Skin epidermis (tissue), 12 donors: ENCODE data around the gene PBOV1.
A peak's percentile ranks its signal among the peaks of the same experiment; 100 is the strongest.

Experiments
- H3K27ac ChIP-seq, 21 experiments: fragments of 200-600 bp; sonication (generic) in 11 of 21; one replicate each; pipeline ENCODE4 v1.5.0; 2020; ENCODE audit warnings: mild to moderate bottlenecking in 3 of 21, inconsistent platforms in 2 of 21, moderate library complexity in 2 of 21
- H3K4me3 ChIP-seq, 7 experiments: fragments of 200-600 bp; sonication (generic) in 2 of 7; one replicate each; pipeline ENCODE4 v1.5.0; 2020; ENCODE audit warnings: inconsistent platforms in 2 of 7, mild to moderate bottlenecking in 2 of 7, moderate library complexity in 1 of 7

The PBOV1 gene

DNA sequence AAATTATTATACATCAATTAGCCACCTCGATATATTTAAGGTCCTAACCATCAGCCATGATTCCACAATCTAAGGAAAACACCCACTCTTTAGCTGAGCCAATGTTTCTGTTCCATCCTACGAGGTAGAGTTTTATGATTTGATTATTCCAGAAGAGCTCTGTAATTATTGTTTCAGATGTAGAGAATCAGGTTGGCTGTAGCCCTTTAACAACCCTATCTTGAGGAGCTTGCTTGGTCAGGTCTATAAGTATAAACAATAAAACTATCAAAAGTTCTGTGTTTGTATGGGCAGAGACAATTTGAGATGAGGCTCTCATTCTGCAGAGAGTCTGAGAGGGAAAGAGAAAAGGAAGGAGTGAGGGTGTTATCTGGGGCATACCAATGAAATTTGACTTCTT is at the start of gene PBOV1:
Gene PBOV1, minus strand, starts transcription at position 43 of the 400 bp plus-strand sequence. CDS start 96 bp downstream, outside the sequence.
- Histone ChIP-seq H3K4me3 (no peak within 1 kb of the TSS), H3K27ac (no peak within 1 kb of the TSS)

DNA sequence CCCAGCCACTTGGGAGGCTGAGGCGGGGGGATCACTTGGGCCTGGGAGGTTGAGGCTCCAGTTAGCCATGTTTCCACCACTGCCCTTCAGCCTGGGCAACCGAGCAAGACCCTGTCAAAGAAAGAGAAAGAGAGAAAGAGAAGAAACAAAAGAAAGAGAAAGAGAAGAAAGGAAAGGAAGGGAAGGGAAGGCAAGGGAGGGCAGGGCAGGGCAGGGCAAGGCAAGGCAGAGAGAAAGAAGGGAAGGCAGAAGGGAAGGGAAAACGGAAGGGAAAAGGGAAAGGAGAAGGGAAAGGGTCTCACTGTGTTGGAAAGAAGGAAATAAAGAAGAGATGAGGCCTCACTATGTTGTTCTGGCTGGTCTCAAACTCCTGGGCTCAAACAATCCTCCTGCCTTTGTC is 47.8 kb upstream of the PBOV1 start:
- no peak overlapping the region for H3K27ac ChIP-seq
- no peak overlapping the region for H3K4me3 ChIP-seq

DNA sequence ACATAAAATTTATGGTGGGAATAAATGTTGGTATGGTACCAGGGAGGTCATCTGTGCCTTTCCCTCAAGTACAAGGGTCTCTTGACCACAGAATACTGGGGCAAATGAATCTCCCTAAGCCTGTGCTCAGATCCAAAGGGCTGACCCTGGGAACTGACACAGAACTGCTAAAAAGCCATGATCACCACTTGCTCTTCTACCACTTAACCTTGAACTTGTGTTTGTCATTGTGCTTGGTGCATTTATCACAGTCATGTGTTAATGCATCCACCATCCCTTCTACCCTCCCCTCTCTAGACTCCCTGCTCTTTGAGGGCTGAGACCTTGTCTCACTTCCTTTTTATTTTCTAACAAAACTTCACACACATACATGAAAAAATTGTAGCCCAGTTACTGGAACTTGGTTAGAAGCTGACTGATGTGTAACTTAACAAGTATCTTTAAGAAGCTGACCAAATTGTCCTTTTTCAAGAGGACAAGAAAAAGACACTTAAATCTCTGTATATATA is 46.1 kb upstream of the PBOV1 start:
- Histone ChIP-seq H3K27ac (no peak overlapping the region), H3K4me3 (no peak overlapping the region)

DNA sequence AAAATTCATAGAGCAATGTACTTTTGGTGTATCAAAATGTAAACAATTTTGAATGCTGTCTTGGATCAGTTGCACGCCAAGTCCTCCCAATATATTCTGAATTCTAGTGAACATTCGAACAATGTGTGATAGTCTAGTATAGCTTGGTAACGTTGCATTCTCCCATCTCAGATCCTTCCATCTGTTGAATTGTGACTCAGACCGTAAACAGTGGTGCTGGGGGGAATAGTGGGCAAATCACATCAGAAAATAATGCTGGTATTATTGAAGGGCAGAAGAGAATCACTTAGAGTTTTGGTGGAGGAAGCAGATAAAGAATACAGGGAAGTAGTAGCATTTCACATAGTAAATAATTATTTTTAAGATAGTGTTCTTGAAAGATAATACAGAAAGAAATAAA is 45.7 kb upstream of the PBOV1 start:
- H3K27ac ChIP-seq, result no peak overlapping the region
- H3K4me3 ChIP-seq, result no peak overlapping the region

DNA sequence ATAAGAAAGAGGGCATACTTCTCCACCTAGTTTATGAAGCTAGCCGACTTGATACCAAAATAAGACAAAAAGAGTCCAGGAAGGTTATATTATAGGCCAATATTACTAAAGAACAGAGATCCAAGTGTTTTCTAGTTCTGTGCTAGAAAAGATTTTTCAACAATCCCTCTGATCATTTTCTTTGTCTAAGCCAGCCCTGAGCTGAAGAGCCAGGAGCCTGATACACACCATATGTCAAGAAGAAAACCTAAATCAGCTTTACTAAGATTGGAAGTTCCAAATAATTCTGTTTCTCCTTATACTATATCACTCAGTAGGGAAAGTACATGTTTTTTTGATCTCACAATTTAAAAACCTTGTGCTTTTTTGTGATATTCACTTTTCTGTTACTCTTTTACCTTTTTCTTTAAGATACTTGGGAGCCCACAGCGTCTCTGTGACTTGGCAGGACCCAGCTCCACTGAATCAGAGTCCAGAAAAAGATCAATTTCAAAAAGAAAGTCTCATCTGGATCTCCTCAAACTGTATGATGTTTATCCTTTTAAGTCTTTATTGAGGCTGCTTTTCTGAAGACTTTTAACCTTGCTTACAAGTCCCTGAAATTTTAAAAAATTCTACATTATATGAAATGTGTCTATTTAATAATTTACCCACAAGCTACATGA is 43.0 kb upstream of the PBOV1 start:
- H3K27ac ChIP-seq, result no peak overlapping the region

DNA sequence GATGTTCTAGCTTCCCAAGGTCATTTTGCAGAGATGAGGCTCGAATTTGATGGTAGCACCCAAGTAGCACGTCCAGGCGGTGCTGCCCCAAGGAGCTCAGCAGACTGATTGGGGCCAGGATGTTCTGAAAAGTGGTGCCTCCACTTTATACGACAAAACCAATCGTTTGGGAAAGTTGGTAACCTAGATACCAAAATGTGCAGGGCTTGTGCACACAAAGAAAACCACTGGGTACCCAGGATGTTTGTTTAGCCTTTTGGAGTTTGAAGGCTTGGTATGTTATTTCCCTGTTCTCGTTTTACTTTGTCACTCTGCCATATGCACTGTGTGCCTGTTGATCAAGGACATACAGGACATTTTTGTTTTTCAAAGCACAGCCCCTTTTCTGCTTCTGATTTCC is 40.7 kb upstream of the PBOV1 start:
- Histone ChIP-seq H3K4me3 (no peak overlapping the region), H3K27ac (no peak overlapping the region)

More for the DNA sequence above, 43.0 kb upstream of the PBOV1 start:
- no peak overlapping the region for H3K4me3 ChIP-seq

DNA sequence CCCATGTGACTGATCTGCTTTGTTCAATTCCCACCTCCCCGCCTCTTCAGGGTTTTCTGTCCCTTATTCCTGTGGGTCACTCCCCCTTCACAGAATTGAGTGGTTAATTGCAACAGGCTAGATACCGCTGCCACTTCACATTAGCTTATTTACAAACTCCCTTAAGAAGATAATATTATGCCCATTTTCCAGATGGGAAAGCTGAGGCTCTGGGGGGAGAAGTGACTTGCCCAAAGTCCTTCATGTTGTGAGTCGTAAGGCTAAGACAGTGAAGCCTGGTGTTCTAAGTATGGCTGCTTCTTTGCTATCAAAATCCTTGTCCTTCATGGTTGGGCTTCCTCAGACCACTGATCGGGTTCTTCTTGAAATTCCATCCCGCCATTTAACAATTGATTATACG is 39.9 kb upstream of the PBOV1 start:
- H3K27ac ChIP-seq, result no peak overlapping the region

DNA sequence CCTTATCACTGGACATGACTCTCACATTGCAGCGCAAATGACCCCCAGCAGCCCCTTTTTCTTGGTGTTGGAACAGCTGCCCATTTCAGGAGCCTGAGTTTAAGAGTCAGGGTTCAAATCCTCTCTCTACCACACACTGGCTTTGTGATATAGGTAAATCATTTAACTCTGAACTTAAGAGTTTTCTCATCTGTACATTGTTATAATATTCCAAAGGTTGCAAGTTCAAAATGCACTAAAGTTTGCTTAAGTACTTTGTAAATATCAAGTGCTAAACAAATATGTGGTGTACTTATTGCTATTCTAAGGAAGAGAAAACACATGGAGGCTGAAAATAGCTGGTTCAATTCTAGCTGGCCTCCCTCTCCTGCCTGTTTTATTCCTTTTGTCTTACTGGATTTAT is 39.3 kb upstream of the PBOV1 start:
- H3K27ac ChIP-seq, result no peak overlapping the region
- no peak overlapping the region for H3K4me3 ChIP-seq

More for the DNA sequence above, 39.9 kb upstream of the PBOV1 start:
- H3K4me3 ChIP-seq, result no peak overlapping the region

DNA sequence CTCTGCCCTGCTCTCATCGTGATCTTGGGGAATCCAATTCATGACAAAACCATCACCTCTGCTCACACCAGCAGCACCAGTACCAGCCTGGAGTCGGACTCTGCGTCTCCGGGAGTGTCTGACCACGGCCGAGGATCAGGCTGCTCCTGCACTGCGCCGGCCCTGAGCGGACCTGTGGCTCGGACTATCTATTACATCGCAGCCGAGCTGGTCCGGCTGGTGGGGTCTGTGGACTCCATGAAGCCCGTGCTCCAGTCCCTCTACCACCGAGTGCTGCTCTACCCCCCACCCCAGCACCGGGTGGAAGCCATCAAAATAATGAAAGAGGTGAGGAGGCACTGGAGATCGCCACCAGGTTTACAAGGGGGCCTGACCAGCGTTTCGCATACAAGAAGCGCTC is 37.2 kb upstream of the PBOV1 start:
- Histone ChIP-seq H3K27ac (no peak overlapping the region), H3K4me3 (no peak overlapping the region)

DNA sequence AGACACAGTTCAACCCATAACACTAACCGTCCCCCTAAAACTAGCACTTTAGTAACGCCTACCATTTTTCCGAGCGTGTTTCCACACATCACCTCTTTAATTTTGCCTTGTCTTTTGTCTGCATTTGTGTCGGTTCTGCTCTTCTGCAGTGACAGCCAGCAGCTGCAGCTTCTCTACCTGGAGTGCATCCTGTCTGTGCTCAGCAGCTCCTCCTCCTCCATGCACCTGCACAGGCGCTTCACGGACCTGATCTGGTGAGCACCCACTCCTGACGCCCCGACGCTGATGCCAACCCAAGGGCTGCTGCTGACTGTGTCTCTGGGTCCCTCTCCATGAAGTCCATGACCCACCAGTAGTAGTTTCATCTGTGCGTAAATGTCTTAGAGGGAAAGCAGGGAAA is 35.4 kb upstream of the PBOV1 start:
- no peak overlapping the region for H3K27ac ChIP-seq
- no peak overlapping the region for H3K4me3 ChIP-seq

DNA sequence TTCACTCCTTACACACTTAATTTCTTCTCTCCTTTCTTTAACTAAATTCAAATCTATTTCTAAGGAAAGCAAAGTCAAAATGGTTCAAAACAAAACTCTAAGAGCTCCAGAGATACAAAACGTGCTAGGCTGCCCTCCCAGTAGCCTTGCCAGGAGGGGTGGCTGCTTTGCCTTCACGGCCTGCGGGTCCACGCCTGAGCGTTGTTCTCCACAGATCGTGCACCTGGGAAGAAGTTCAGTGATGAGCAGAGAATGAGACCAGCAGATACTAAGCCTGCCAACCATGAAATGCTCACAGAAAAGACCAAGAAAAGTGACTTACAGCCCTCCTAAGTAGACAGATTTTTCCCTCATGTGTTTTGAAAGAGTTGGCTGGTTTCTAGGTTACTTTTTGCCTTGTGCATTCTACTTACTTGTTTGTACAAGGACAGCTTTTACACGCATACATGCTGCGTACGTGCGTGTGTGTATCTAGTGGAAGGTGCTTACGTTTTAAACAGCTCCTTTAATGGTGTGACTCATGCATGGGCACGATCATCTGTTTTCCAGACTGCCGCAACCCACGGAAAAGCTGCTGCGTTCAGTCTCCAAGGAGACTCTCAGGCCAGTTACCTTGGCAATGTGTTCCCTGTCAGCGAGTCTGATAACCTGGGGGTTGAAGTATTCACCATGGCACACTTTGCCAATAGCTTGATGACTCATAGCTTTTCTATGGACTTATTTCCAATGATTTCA is 32.4 kb upstream of the PBOV1 start:
- Histone ChIP-seq H3K4me3 (no peak overlapping the region), H3K27ac (peak overlapping the region in 4 of 21 experiments; percentile 41 to 71 (median 56))

DNA sequence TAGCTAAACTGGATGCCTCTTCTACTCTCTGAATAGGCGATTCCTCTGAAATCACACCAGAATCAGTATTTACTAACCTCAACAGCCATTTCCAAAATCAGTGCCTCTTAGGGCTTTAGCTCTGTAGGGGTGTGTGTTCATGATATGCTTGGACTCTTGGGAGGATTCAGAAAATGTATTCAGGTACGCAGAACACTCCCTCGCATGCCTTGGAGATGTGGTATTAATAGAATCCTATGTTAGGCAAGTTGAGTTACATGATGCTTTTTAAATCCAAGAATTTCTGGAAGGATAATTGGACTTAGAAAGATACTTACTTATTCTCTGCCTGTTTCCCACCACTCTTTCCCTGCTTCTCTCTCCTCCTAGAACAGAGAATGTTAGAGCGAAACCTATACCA is 31.8 kb upstream of the PBOV1 start:
- H3K27ac ChIP-seq, result peak overlapping the region in 3 of 21 experiments; percentile 41 to 71 (median 69)
- H3K4me3 ChIP-seq, result no peak overlapping the region

DNA sequence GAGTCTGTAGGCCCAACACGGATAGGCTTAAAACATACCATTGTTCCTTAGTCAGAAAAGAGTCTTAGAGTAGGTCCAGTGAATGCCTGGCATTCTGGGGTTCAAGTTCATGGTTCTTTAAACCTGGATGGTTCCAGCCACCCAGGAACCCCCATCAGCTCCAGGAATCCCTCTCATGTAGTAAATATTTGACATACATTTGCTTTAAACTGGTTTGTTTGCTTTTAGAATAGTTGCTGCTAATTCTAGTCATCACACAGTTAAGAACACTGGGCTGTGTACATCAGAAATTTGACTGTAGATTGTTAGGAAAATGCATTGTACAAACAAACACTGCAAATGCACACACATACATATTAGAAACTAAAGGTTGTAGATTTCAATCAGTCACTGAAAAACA is 30.6 kb upstream of the PBOV1 start:
- Histone ChIP-seq H3K4me3 (no peak overlapping the region), H3K27ac (no peak overlapping the region)

DNA sequence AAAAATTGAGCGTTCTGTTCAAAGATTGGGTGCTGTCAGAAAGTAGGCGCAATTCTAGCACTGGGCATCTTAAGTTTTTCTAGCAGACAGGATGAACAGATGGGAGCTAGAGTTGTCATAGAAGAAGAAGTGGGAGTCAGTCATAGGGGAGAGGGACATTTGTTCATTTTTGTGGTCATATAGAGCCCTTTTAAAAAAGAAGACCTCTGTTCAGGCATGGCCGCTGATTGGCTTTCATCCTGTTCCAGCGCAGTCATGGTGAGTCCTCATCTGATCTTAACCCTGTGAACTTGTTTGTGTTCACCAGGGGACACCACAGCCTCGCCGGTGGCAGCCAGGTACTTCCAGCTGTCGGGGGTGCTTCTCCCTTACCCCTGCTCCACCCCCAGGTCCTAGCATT is 29.7 kb upstream of the PBOV1 start:
- Histone ChIP-seq H3K4me3 (no peak overlapping the region), H3K27ac (no peak overlapping the region)

DNA sequence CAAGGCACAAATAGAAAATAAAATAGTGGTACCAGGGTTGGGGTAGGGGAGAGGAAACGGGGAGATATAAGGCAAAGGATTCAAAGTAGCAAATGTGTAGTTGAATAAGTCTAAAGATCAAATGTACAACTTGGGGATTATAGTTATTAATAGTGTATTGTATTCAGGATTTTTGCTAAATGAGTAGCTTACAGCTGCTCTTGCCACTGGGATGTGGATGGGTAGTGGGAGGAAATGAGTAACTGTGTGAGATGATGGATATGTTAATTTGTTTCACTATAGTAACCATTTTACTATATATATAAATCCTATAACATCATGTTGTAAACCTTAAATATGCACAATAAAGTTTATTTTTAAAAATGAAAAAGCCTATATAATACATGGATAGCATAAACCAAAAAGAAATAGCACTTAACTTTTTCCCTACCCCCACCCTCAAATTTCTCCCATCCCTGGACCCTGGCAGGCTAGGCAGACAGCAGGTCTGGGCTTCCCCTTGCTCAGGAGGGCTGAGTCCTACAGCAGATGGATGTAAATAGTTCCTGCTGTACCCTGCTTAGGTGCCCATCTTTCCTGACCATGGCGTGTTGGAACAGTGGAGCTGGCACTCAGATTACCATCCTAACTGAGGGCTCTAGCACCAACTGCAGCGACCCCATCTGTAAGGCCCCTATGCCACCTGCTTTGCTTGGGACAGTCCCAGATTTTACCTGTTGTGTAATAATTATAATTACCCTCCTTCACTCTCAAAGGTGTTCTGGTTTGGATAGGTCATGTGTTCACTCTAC is 28.6 kb upstream of the PBOV1 start:
- Histone ChIP-seq H3K27ac (no peak overlapping the region), H3K4me3 (no peak overlapping the region)

DNA sequence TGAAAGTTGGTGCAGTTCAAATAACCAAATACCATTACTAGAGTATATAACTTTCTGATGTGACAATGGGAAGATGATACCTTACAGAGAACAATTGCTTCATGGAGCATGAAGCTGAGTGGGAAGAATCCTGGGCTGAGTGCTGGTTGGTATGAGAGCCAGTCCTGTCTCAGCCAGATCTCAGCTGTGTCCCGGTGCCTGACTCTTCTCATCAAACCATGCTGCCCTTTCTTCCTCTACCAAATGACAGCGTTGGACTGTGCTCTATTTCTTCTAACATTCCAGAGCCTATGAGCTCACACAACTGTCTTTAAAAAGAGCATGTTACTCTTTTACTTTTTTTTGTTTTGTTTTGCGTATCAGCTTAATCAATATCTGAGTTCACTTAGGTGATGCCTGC is 27.5 kb upstream of the PBOV1 start:
- no peak overlapping the region for H3K27ac ChIP-seq
- no peak overlapping the region for H3K4me3 ChIP-seq

DNA sequence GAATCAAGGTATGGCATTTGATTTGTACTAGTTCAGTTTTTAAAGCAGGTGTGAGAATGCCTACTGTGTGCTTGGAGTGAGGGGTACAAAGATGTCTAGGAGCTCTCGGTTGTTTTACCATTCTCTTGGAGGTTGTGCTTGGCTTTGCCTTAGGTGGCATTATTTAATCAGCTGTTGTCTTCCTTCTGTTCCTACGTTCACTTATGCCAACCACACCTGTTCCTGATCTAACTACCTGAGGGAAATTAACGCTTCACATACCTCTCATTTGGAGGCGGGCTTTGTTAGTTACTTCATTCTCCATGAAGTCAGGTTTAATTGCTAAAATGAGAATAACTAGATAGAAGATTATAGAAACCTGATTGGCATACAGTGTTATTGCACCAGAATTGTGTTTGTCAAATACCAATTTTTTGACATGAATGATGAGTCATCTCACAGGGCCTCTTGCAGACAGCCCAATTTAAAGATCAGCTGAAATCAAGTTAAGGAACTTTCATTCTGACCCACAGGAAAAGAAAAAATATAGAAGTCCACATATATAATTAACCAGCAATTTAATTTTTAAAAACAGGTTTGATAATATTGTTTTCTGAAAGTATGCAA is 24.8 kb upstream of the PBOV1 start:
- no peak overlapping the region for H3K27ac ChIP-seq

DNA sequence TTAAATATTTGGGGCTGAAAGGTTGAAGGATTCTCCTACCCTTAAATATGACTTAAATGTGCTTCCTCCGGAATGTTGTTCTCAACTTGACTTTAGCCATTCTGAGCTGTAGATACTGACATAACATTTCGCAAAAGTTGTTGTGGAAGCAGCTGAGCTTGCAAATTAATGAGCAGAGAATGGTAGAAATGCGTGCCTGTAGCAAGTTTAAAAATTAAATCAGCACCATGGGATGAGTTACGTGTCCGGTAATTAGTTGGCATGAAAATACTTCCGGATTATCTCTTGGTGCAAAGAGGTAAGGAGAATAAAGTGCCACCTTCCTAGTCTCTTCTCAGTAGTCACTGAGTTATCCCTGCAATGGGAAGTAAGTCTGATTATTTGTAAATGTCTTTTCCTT is 23.6 kb upstream of the PBOV1 start:
- Histone ChIP-seq H3K4me3 (no peak overlapping the region), H3K27ac (no peak overlapping the region)

More for the DNA sequence above, 24.8 kb upstream of the PBOV1 start:
- no peak overlapping the region for H3K4me3 ChIP-seq

DNA sequence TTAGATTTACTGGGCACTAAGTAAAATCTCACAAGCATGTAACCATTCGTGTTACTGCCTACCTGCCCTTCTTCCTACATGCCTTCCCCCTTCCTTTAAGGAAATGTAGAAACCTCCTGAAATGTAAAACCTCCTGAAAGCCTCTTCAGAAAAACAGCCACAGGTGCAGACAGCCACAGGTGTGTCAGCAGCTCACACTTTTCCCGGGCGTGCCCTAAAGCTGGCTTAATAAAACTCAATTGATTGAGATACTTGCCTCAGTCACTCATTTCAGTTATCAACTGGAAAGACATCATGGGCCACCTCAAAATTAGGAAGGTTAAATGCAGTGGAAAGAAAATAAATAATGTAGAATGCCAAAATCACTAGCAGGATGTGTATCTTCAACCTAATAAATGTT is 23.1 kb upstream of the PBOV1 start:
- no peak overlapping the region for H3K27ac ChIP-seq
- no peak overlapping the region for H3K4me3 ChIP-seq
